Myocyte (in vitro differentiated cells): ENCODE results near the gene ABCD2. TPM values are rescaled to one million over a fixed set of nuclear protein-coding genes. Genes with fewer than 3 reads are reported as not detected.
"Not testable (repeated sequence)": the region's sequence is repeated elsewhere in the genome, so short reads cannot be mapped to it uniquely, and the experiment has no call there.

Experiments
- DNase-seq: peaks from one replicate; pipeline ENCODE4 v3.0.0-alpha.2; 2012; ENCODE audit warnings: low read depth
- total RNA-seq: library from RNA; depleted of rRNA; stranded (reverse); fragments of >200 nt; gene quantifications from 2 replicates; pipeline ENCODE4 v1.2.3, GENCODE V29; 2014

Gene ABCD2
- total RNA-seq, 1 donor from 2014 or later = 0.45 TPM

DNA sequence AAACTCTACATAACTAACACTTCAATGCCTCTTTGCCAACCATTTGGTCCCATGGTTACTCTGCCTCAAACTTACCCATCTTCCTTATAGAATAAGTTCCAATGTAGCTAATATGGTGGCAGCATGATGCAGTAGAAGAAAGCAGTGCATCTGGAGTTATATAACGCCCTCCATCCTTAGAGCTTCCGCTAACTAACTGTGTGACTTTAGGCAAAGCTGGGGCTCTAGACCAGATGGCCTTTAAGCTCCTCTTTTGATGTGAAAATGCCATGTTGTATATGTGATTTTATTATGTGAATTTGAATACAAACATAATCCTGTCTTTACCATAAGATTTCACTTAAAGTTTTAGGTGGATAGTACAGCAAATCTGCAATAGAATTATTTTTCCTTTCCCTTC is 6.1 kb downstream of the ABCD2 start:
- no peak for DNase-seq

DNA sequence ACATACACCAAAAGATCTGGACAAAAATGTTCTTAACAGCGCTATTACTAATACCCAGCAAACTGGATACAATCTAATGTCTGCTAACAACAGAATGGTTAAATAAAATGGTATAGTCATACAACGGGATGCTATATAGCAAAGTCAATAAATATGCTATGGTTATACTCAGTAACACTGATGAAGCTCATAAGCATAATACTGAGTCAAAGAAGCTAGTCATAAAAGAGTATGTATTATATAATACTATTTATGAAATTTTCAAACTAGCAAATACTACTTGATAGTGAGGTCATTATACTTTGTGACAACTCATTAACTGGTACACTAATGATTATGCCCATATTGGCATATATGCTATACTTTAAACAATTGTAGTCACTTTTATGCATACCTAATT is 7.4 kb downstream of the ABCD2 start:
- DNase-seq = no peak

DNA sequence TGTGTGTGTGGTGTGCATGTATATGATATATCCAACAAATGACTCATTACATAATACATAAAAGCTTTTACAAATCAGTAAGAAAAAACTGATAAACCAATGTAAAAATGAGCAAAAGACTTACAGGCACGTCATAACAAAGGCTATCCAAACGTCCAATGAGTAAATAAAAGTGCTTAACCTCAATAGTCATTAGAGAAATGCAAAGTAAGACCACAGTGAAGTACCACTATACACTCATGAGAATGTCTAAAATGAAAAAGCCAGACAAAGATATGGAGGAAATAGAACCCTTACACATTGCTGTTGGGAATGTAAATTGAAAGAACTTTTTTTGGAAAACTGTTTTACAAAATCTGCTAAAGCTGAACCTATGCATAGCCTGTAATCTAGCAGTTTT is 7.8 kb downstream of the ABCD2 start:
- no peak for DNase-seq

DNA sequence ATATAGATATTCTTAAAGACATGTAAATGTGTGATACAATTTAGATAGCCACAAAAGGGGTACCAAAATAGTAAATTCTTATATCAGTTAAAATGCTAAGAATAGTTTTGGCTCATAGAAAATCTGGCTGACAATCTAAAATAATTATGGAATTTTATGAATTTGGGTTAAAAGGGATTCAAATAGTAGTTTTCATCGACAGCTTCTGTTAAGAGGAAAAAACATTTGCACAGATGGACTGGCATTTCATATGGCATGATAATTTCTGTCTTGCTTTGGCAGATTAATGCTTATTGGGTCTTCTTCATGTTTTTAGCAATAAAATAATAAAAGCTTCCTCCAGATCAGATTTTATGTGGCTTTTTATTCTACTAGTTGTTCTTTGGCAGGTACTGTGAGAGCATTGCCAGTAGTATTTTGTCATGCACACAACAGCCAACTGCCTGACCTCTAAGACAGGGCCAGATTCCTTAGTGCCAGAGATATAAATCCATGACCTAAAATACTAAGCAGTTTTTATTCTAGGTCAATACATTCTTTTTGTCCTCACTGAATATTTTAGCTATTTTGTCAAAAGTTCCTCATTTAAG is 9.1 kb downstream of the ABCD2 start:
- DNase-seq = no peak

GRCh38 chr12:39606712-39607423 is 12.7 kb downstream of the ABCD2 start:
- no peak for DNase-seq

GRCh38 chr12:39605996-39606395 is 13.6 kb downstream of the ABCD2 start:
- DNase-seq = no peak

DNA sequence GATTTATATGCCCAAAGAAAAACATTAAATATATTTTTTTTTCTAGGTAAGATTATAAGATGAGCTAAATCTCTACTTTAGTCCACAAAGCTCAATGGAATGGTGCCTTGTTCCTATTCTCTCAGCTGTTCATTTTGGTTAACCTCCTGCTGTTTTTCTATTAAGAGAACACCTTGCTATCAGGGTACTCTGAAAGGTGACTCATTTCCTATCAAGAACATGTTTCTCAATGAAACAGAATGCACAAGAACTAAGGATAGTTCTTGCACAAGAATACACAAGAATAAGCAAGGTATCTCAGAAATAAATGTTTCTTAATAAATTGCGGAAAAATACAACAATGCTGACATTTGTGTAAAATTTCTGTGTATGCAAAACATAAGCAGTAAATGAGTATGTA is 14.1 kb downstream of the ABCD2 start:
- peak; percentile 14 for DNase-seq

DNA sequence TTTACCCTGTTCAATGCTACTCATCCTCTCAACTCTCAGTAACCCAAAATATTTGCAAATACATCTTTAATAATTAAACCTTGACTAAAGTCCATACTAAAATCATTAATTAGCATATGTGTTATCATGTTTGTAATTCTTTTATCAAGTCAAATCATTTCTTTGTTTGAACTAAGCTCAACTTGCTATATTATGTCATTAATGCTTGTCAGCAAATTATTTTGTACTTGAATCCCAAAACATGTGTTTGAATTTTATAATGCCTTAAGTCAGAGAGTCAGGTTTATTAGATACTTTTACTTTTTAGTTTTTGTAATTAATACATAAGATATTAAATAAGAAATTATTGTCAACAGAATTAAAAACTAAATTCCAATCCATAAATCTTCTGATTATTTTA is 16.5 kb downstream of the ABCD2 start:
- no peak for DNase-seq

DNA sequence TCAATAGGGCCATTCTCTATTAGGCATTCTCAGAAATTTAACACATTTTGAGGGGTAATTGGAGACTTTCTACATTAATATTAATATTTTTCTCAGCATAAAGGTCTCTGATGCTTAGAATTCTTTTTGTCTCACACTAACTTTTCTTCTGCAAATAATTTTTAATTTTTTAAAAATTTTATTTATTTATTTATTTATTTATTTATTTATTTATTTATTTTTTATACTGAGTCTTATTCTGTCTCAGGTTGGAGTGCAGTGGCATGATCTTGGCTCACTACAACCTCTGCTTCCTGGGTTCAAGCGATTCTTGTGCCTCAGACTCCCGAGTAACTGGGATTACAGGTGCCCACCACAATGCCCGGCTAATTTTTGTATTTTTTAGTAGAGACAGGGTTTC is 17.7 kb downstream of the ABCD2 start:
- not testable (repeated sequence) for DNase-seq

DNA sequence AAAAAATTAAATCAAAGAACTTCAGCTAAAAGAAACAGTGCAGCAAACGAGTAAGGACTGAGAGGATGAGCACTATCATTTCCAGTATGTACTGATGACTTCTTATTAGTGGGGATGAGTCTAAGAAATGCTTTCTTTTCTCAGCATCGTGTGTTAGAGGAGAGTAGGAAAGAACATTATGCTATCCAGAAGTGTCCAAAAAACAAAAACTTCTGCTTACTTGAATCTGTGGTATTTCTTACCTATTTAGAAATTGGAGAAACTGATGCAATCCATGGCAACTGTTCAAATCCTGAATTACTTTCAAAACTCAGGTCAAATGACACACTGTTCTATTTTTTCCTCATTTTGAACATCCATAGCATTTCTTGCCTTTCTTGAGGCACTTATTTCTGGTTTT is 23.7 kb downstream of the ABCD2 start:
- no peak for DNase-seq

DNA sequence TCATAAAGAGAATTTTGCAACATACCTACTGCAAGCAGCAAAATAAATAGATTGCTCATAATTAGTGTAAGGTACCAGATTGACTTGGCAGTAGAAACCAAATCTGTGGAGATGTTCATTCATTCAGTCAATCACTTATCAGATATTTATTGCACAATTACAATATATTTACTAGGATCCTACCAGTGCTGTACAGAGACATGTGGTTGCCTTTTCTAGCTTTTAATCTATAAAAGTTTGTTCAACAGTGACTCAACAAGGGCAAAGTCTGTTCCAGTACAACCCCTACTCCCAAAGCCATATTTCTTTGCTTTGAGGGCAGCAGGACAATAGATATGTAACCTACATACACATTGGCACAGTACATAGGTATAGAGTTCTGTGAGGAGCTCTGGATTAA is 27.3 kb downstream of the ABCD2 start:
- DNase-seq = no peak

- peak; percentile 6 for DNase-seq
Measured at GRCh38 chr12:39588348-39588747, 31.3 kb downstream of the ABCD2 start.

DNA sequence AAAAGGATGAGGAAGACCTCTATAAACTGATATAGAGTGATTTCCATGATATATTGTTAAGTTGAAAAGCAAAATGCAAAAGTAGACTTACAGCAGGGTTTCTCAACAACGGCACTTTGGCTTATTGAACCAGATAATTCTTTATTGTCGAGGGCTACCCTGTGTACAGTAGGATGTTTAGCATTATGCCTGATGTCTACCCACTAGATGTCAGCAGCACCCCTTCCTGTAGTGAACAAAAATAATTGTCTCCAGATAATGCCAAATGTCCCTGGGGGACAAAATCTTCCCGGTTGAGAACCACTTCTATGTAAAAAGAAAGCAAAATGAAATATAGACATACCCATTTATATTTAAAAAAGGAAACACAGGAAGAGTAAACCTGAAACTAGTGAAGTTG is 32.4 kb downstream of the ABCD2 start:
- no peak for DNase-seq

DNA sequence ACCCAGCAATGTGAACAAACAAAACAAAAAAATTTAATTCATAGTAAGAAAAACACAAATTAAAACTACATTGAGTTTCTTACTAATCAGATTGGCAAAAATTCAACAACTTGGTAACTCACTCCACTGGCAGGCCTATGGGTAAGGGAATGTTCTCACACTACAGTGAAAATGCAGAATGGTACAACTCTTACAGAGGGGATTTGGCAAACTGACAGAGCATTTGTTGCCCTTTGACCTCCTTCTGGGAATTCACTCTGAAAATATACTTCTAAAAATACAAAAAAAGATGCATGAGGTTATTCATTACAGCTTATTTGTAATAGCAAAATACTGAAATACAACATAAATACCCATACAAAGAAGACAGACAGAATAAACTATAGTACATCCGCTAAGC is 32.8 kb downstream of the ABCD2 start:
- DNase-seq = peak; percentile 12

DNA sequence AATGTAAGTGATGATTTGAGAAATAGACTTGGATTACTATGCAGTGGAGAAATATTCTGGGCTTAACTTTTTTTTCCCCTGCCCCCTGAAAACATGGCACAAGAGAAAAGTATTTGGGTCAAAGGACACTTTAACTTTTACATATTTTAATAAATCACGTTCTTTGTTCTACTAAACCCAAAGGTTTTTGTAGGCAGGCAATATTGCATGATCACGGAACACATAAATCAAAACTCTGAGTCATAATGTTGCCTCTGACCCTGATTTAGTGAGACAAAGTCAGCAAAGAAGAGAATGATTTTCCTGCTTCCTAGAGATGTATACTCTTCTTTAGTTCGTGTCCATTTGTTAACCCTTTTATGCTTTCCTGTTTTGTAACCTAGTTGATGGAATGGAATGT is 38.0 kb downstream of the ABCD2 start:
- peak; percentile 2 for DNase-seq

DNA sequence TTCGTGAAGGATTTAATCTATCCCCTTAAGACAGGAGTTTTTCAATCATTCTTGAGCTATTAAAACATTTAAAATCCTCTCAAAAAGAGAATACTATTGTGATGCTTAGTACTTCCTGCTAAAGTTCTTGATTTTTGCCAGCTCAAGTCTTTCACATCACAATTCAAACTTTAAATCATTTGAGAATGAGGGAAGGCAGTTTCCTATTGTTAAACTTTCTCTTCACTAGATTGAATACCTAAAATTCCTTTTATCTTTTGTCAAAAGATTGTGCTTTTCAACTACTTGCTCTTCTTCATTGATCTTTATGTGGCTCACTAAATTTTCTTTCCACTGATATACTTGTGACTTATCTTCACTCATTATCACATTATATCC is 44.1 kb downstream of the ABCD2 start:
- DNase-seq = no peak

- no peak for DNase-seq
Measured at GRCh38 chr12:39574785-39575497, 44.7 kb downstream of the ABCD2 start.

DNA sequence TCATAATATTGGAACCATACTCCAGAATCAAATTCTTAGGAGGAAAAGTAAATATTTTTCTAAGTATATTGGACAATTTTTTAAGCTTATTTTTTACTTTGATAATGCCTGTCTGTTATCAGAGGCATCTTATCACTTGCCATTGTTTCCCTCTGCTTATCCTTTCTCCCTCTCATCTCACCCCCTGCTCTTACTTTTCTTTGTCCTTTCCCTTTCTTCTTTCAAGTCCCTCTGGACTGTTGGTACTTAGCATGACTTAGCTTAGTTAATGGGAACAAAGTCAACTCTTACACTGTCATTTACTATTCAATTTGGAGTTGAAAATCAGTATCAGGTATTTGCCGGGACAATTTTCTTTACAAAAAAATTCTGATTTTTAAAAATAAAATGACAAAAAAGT is 45.2 kb downstream of the ABCD2 start:
- no peak for DNase-seq

- no peak for DNase-seq
Measured at GRCh38 chr12:39573971-39574370, 45.6 kb downstream of the ABCD2 start.

GRCh38 chr12:39572551-39572950 is 47.1 kb downstream of the ABCD2 start:
- DNase-seq = no peak

- no peak for DNase-seq
Measured at GRCh38 chr12:39571351-39571750, 48.3 kb downstream of the ABCD2 start.

DNA sequence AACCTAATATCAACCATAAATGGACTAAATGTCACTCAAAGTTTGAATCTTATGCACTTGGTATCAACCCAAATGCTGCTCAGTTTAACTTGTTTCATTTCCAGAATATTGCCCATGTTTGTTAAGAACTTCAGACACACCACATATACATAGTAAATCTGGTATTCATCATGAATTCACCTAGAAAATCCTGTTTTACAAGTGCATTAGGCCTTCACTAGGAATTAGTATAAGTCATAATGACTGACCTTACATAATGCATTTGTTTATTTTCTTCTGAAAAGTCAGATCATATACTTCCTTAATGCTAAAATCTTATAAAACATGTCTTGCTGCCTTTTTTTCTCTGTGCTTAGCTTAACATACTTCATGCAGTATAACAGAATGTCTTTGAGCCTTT is 66.1 kb downstream of the ABCD2 start:
- no peak for DNase-seq

GRCh38 chr12:39544211-39544610 is 75.4 kb downstream of the ABCD2 start:
- DNase-seq = not testable (repeated sequence)
